Stimulated activated CD8-positive, alpha-beta memory T cell treated with anti-CD3 and anti-CD28 coated beads, Interleukin-4, amount 100 ng/mL, for 4 hours (primary cell): ENCODE measurements around the gene TCERG1L.
"Not testable (repeated sequence)": the region's sequence is repeated elsewhere in the genome, so short reads cannot be mapped to it uniquely, and the experiment has no call there.

ENCODE experiments used
- DNase-seq, 2 donors: peaks; one replicate each; pipeline ENCODE4 v3.0.0-alpha.2; 2020; ENCODE audit warnings: low read depth in 2 of 2, low spot score in 1 of 2

TCERG1L gene

GRCh38 chr10:131173484-131174210, 137.9 kb downstream of the TCERG1L start:
- no peak for DNase-seq

GRCh38 chr10:131172433-131172832, 139.1 kb downstream of the TCERG1L start:
- no peak for DNase-seq

GRCh38 chr10:131169146-131169545, 142.4 kb downstream of the TCERG1L start:
- DNase-seq: no peak

GRCh38 chr10:131168238-131168875, 143.2 kb downstream of the TCERG1L start:
- DNase-seq: no peak

GRCh38 chr10:131167036-131167860, 144.3 kb downstream of the TCERG1L start:
- DNase-seq: no peak

- no peak for DNase-seq
Observed at GRCh38 chr10:131166486-131166885, 145.0 kb downstream of the TCERG1L start.

- no peak for DNase-seq
Observed at GRCh38 chr10:131165092-131165491, 146.4 kb downstream of the TCERG1L start.

GRCh38 chr10:131162866-131163843, 148.4 kb downstream of the TCERG1L start:
- DNase-seq: no peak

GRCh38 chr10:131162211-131162610, 149.3 kb downstream of the TCERG1L start:
- DNase-seq: no peak

- DNase-seq: no peak
Observed at GRCh38 chr10:131161087-131161486, 150.4 kb downstream of the TCERG1L start.

- DNase-seq: no peak
Observed at GRCh38 chr10:131160219-131160875, 151.2 kb downstream of the TCERG1L start.

- no peak for DNase-seq
Observed at GRCh38 chr10:131159771-131160170, 151.8 kb downstream of the TCERG1L start.

- DNase-seq: no peak
Observed at GRCh38 chr10:131158695-131159094, 152.8 kb downstream of the TCERG1L start.

- DNase-seq: no peak
Observed at GRCh38 chr10:131157899-131158298, 153.6 kb downstream of the TCERG1L start.

GRCh38 chr10:131155876-131156230, 155.7 kb downstream of the TCERG1L start:
- DNase-seq: no peak

- DNase-seq: no peak
Observed at GRCh38 chr10:131155218-131155875, 156.2 kb downstream of the TCERG1L start.

- no peak for DNase-seq
Observed at GRCh38 chr10:131154306-131155025, 157.1 kb downstream of the TCERG1L start.

GRCh38 chr10:131152456-131152855, 159.1 kb downstream of the TCERG1L start:
- DNase-seq: not testable (repeated sequence)

- no peak for DNase-seq
Observed at GRCh38 chr10:131150126-131150525, 161.4 kb downstream of the TCERG1L start.
